ENCODE results near the gene LAMP1. TPM values are rescaled to one million over a fixed set of nuclear protein-coding genes. Genes with fewer than 3 reads are reported as not detected.
"Not testable (repeated sequence)": the region's sequence is repeated elsewhere in the genome, so short reads cannot be mapped to it uniquely, and the experiment has no call there.

LAMP1 gene
- total RNA-seq, 1 donor from 2014 or later: 55.1 TPM

- DNase-seq: no peak
These were observed 61.7 kb downstream of the LAMP1 start for GRCh38 chr13:113358653-113359190.

- DNase-seq: no peak
These were observed 62.5 kb downstream of the LAMP1 start for GRCh38 chr13:113359571-113359970.

- no peak for DNase-seq
These were observed 63.4 kb downstream of the LAMP1 start for GRCh38 chr13:113360446-113360845.

GRCh38 chr13:113361406-113361805 is 64.4 kb downstream of the LAMP1 start:
- no peak for DNase-seq

- no peak for DNase-seq
These were observed 67.4 kb downstream of the LAMP1 start for GRCh38 chr13:113364311-113364889.

- DNase-seq: no peak
These were observed 68.0 kb downstream of the LAMP1 start for GRCh38 chr13:113364901-113365582.

GRCh38 chr13:113365583-113365970 is 68.5 kb downstream of the LAMP1 start:
- no peak for DNase-seq

- no peak for DNase-seq
These were observed 69.0 kb downstream of the LAMP1 start for GRCh38 chr13:113365971-113366588.

GRCh38 chr13:113367020-113367560 is 70.1 kb downstream of the LAMP1 start:
- DNase-seq: no peak

GRCh38 chr13:113367771-113368170 is 70.7 kb downstream of the LAMP1 start:
- no peak for DNase-seq

- not testable (repeated sequence) for DNase-seq
These were observed 71.3 kb downstream of the LAMP1 start for GRCh38 chr13:113368353-113368752.

GRCh38 chr13:113369189-113369588 is 72.2 kb downstream of the LAMP1 start:
- DNase-seq: no peak

- no peak for DNase-seq
These were observed 72.8 kb downstream of the LAMP1 start for GRCh38 chr13:113369881-113370280.

- DNase-seq: no peak
These were observed 74.0 kb downstream of the LAMP1 start for GRCh38 chr13:113371061-113371460.

GRCh38 chr13:113371701-113372100 is 74.7 kb downstream of the LAMP1 start:
- DNase-seq: not testable (repeated sequence)

Small RNAs within 50 kb of the gene (small RNA-seq; reads per million reads assigned to genes)
- not detected for gene MIR8075

Other genes with a start within 250 kb of the LAMP1 start
- gene F7, start 191.4 kb upstream of the LAMP1 start, total RNA-seq: 0.16 TPM
- gene F10, start 174.4 kb upstream of the LAMP1 start, total RNA-seq: 0.62 TPM
- gene PROZ, start 138.6 kb upstream of the LAMP1 start, total RNA-seq: not detected
- 45.9 TPM for gene PCID2, start 88.6 kb upstream of the LAMP1 start, total RNA-seq
- gene CUL4A, start 87.6 kb upstream of the LAMP1 start, total RNA-seq: 55.7 TPM
- 1.6 TPM for gene GRTP1, start 66.9 kb downstream of the LAMP1 start, total RNA-seq
- 0.62 TPM for gene ADPRHL1, start 156.2 kb downstream of the LAMP1 start, total RNA-seq
- 19.2 TPM for gene DCUN1D2, start 193.5 kb downstream of the LAMP1 start, total RNA-seq

All from occipital lobe (tissue), 3 donors.